ENCODE measurements around the gene PSPH. TPM values are rescaled to one million over a fixed set of nuclear protein-coding genes. Genes with fewer than 3 reads are reported as not detected.
A peak's percentile ranks its signal among the peaks of the same experiment; 100 is the strongest.

PSPH gene
- total RNA-seq, 1 experiment from 2014 or later, result 52.1 TPM

GRCh38 chr7:55962014-55962413, 89.2 kb downstream of the PSPH start:
- peaks cover 3% of the 10 kb centered on the region; the same call in 1 of the 2 replicates for H3K27me3 ChIP-seq (ENCODE audit: insufficient read depth, low read length)
- H3K4me2 ChIP-seq (ENCODE audit: insufficient read depth, insufficient read length, low read length), result no peak overlapping the region
- no peak overlapping the region for H2BK20ac ChIP-seq (ENCODE audit: low read depth, low read length, poor library complexity, severe bottlenecking)
- no peak overlapping the region for H2AFZ ChIP-seq (ENCODE audit: low read length)
- H4K8ac ChIP-seq (replicated peaks; ENCODE audit: insufficient read length, low read depth, low read length), result no peak overlapping the region
- H2BK5ac ChIP-seq (ENCODE audit: insufficient read length, low read length), result no peak overlapping the region
- no peaks in the 10 kb centered on the region for H3K4me1 ChIP-seq (ENCODE audit: insufficient read depth, low read length)
- TF ChIP-seq CTCF (conservative IDR thresholded peaks at IDR 0.05), result no peak
- H2AK5ac ChIP-seq (ENCODE audit: insufficient read length, low read length), result no peak overlapping the region
- H3K4ac ChIP-seq (ENCODE audit: low read depth, low read length), result no peak overlapping the region
- no peak overlapping the region for H2BK12ac ChIP-seq (ENCODE audit: insufficient read length, low read depth, low read length)
- H3T11ph ChIP-seq (ENCODE audit: low read length), result no peak overlapping the region
- H3K23me2 ChIP-seq (ENCODE audit: insufficient read length, low read depth, low read length, poor library complexity, severe bottlenecking), result no peaks in the 10 kb centered on the region
- H3K4me3 Mint-ChIP-seq, result 0 out of 5 replicates have a peak overlapping the region, but pooled peaks of 1 of the 2 experiments have one; percentile 27
- no peak overlapping the region for H2BK15ac ChIP-seq (ENCODE audit: low read depth, low read length)
- no peak overlapping the region for H3K9ac ChIP-seq (ENCODE audit: extremely low read depth, insufficient read length, low read length)
- no peak overlapping the region for H3K27ac Mint-ChIP-seq
- no peak overlapping the region for H3K23ac ChIP-seq (ENCODE audit: insufficient read length, low read depth, low read length)
- H3K18ac ChIP-seq (ENCODE audit: insufficient read length, low read depth, low read length), result no peak overlapping the region
- H3K79me2 ChIP-seq (ENCODE audit: insufficient read depth, low read length), result no peaks in the 10 kb centered on the region
- peaks cover 0 to 3% of the 10 kb centered on the region in 2 experiments; a peak in 2 of 5 replicates for H3K9me3 Mint-ChIP-seq
- no peak overlapping the region for H4K5ac ChIP-seq (ENCODE audit: insufficient read length, low read depth, low read length)
- peaks cover 9% of the 10 kb centered on the region in 2 experiments for H3K4me1 Mint-ChIP-seq
- no CpG with 5 or more reads among the region's 3 CpGs for WGBS (ENCODE audit: extremely low coverage, insufficient read length, low lambda C conversion rate)
- H3K36me3 Mint-ChIP-seq (ENCODE audit: insufficient read depth in 1 of 3, low read depth in 3 of 3), result peaks cover under 1 to 6% (median 5%) of the 10 kb centered on the region in 3 experiments; a peak in 5 of 7 replicates
- no peaks in the 10 kb centered on the region for H3K79me1 ChIP-seq (ENCODE audit: insufficient read depth, low read depth, low read length, poor library complexity, severe bottlenecking)
- H2BK120ac ChIP-seq (ENCODE audit: low read depth, low read length, poor library complexity, severe bottlenecking), result no peak overlapping the region
- no peak overlapping the region for H3K27ac ChIP-seq (ENCODE audit: insufficient read length, low read depth, low read length)
- H3K27me3 Mint-ChIP-seq (ENCODE audit: low read depth), result peaks cover 30% of the 10 kb centered on the region
- no peak overlapping the region for H3K14ac ChIP-seq (ENCODE audit: insufficient read depth, low read length)
- H3K9me3 ChIP-seq (ENCODE audit: control insufficient read depth, low read depth, low read length), result no peaks in the 10 kb centered on the region
- H4K20me1 ChIP-seq (ENCODE audit: control insufficient read depth, insufficient read depth, insufficient read length), result no peaks in the 10 kb centered on the region
- DNase-seq, result no peak
- no peak overlapping the region for H4K91ac ChIP-seq (ENCODE audit: insufficient read length, low read depth, low read length)
- H3K56ac ChIP-seq (ENCODE audit: insufficient read length, low read depth, low read length), result no peak overlapping the region

Other genes with a start within 250 kb of the PSPH start
- not detected in 2 replicates for gene SEPTIN14, start 188.7 kb downstream of the PSPH start, total RNA-seq (2021)
- 2.3 and 3.6 TPM in 2 replicates for gene ZNF713, start 164.0 kb downstream of the PSPH start, total RNA-seq (2021)
- gene MRPS17, start 99.6 kb downstream of the PSPH start, total RNA-seq (2021), result 25.9 and 28.0 TPM in 2 replicates
- 39.7 and 40.7 TPM in 2 replicates for gene NIPSNAP2, start 86.9 kb downstream of the PSPH start, total RNA-seq (2021)
- 303 and 310 TPM in 2 replicates for gene CCT6A, start 321 bp upstream of the PSPH start, total RNA-seq (2021)
- 82.5 and 89.2 TPM in 2 replicates for gene SUMF2, start 12.8 kb upstream of the PSPH start, total RNA-seq (2021)
- gene PHKG1, start 41.5 kb upstream of the PSPH start, total RNA-seq (2021), result 0.42 and 0.64 TPM in 2 replicates
- 215 and 218 TPM in 2 replicates for gene CHCHD2, start 55.0 kb upstream of the PSPH start, total RNA-seq (2021)
- not detected in 2 replicates for gene NUPR2, start 65.0 kb upstream of the PSPH start, total RNA-seq (2021)